Muscle of leg (tissue), 11 donors: Measurements from ENCODE around the gene PRSS36. TPM values are rescaled to one million over a fixed set of nuclear protein-coding genes. Genes with fewer than 3 reads are reported as not detected.
"Not testable (repeated sequence)": the region's sequence is repeated elsewhere in the genome, so short reads cannot be mapped to it uniquely, and the experiment has no call there.

Experiments used
- DNase-seq: peaks from one replicate; pipeline ENCODE4 v3.0.0; 2013
- H3K27ac ChIP-seq: one replicate; pipeline ENCODE4 v1.5.1; 2013; ENCODE audit warnings: mild to moderate bottlenecking, low read length, control low read depth
- H3K27me3 ChIP-seq: one replicate; pipeline ENCODE4 v1.6.1; 2013; ENCODE audit warnings: low read length; ENCODE audit not compliant: control insufficient read depth, insufficient read depth
- H3K36me3 ChIP-seq: one replicate; pipeline ENCODE4 v1.6.1; 2013; ENCODE audit warnings: low read length; ENCODE audit not compliant: control insufficient read depth, insufficient read depth
- H3K4me1 ChIP-seq: one replicate; pipeline ENCODE4 v1.6.1; 2013; ENCODE audit warnings: low read length; ENCODE audit not compliant: control insufficient read depth, insufficient read depth
- H3K4me3 ChIP-seq: one replicate; pipeline ENCODE4 v1.5.1; 2013; ENCODE audit warnings: low read length, control low read depth
- H3K9me3 ChIP-seq: replicated peaks from 2 replicates; pipeline ENCODE4 v1.6.1; 2013; ENCODE audit warnings: low read depth, low read length; ENCODE audit not compliant: control insufficient read depth
- WGBS: methylation state at CpG from one replicate; pipeline ENCODE4 v1.1.5; 2013; ENCODE audit warnings: missing lambda C conversion rate; ENCODE audit not compliant: insufficient coverage; 5-methylcytosine and 5-hydroxymethylcytosine counted together
- polyA plus RNA-seq, 8 donors: library from polyadenylated mRNA; unstranded; fragments of 120-200 nt; gene quantifications; one replicate each; pipeline versions ENCODE4 v1.2.1 to v1.2.3, GENCODE V29; 2013; ENCODE audit warnings: inconsistent platforms in 1 of 8, low replicate concordance in 1 of 8; ENCODE audit not compliant: insufficient read length in 8 of 8, insufficient read depth in 1 of 8
- total RNA-seq: library from RNA; stranded (reverse); fragments of 120-200 nt; gene quantifications from one replicate; pipeline ENCODE4 v1.2.4, GENCODE V29; 2013

Gene PRSS36
- total and polyA plus RNA-seq, 9 donors, result 0.55 to 2.6 (median 1.7) TPM

DNA sequence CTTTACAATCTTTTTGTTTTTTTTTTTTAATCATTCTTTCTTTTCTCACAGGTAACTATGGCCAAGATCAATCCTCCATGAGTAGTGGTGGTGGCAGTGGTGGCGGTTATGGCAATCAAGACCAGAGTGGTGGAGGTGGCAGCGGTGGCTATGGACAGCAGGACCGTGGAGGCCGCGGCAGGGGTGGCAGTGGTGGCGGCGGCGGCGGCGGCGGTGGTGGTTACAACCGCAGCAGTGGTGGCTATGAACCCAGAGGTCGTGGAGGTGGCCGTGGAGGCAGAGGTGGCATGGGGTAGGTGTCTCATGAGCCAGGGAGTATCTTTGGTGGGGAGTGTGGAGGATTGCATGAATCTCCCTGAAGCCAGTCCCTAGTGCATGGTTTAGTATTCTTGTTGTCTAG is 35.0 kb upstream of the PRSS36 start:
- peaks cover 25% of the 10 kb centered on the region for H3K4me1 ChIP-seq

DNA sequence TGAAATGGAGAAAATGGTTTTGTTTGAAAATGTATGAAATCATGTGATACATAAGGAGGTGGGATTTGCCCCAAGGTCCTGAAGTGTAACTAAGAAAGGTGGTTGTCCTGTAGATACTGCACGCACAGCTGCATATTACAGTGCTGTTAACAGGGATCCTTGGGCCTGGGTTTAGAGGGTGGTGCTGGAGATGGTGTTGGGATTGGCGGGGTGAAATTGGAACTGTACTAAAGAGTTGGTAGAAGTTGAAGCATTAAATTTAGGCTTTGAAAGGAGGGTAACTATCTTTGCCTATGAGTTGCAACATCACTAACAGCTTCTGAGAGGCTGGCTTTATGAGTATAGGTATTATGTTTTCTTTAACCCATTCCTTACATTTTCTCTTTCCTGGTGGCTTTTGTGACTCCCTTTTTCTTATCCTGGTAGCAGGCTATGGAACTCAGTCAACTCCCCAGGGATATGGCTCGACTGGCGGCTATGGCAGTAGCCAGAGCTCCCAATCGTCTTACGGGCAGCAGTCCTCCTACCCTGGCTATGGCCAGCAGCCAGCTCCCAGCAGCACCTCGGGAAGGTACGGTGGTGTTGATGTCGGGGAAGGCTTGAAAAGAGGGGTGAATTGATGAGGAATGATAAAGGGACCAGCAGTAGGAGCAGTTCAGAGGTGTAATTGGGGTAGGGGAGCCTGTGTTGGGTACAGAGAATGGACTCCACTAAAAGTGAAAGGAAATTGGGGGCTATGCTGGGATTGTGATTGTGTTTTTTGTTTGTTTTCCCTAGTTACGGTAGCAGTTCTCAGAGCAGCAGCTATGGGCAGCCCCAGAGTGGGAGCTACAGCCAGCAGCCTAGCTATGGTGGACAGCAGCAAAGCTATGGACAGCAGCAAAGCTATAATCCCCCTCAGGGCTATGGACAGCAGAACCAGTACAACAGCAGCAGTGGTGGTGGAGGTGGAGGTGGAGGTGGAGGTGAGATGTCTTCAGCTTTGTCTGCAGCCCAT is 33.9 kb upstream of the PRSS36 start:
- Histone ChIP-seq H3K27me3 (no peaks in the 10 kb centered on the region), H3K4me1 (peaks cover 29% of the 10 kb centered on the region), H3K36me3 (peaks cover 66% of the 10 kb centered on the region), H3K4me3 (no peak overlapping the region), H3K27ac (no peak overlapping the region), H3K9me3 (no peaks in the 10 kb centered on the region)
- no peak for DNase-seq
- WGBS, result 60% methylated on average over 3 of the region's 10 CpGs

More for the DNA sequence above, 35.0 kb upstream of the PRSS36 start:
- no peak overlapping the region for H3K27ac ChIP-seq
- H3K36me3 ChIP-seq, result peaks cover 77% of the 10 kb centered on the region
- no peak overlapping the region for H3K4me3 ChIP-seq
- no peaks in the 10 kb centered on the region for H3K9me3 ChIP-seq
- no peak for DNase-seq
- H3K27me3 ChIP-seq, result no peaks in the 10 kb centered on the region
- 92% methylated on average over 14 of the region's 14 CpGs for WGBS

DNA sequence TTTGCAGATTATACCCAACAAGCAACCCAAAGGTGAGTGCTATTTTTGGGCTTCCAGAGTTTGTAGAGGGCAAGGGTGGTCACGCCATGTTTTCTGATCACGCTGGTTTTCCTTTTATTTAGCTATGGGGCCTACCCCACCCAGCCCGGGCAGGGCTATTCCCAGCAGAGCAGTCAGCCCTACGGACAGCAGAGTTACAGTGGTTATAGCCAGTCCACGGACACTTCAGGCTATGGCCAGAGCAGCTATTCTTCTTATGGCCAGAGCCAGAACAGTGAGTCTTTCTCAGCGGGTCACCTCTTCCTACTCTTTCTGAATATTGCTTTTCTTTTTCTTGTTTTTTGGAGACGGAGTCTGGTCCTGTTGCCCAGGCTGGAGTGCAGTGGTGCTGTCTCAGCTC is 32.5 kb upstream of the PRSS36 start:
- DNase-seq, result no peak
- Histone ChIP-seq H3K36me3 (peaks cover 55% of the 10 kb centered on the region), H3K4me3 (peak overlapping the region; percentile 97), H3K27ac (no peak overlapping the region), H3K9me3 (no peaks in the 10 kb centered on the region), H3K4me1 (peaks cover 29% of the 10 kb centered on the region), H3K27me3 (no peaks in the 10 kb centered on the region)
- WGBS, result 14% methylated on average over 5 of the region's 7 CpGs

DNA sequence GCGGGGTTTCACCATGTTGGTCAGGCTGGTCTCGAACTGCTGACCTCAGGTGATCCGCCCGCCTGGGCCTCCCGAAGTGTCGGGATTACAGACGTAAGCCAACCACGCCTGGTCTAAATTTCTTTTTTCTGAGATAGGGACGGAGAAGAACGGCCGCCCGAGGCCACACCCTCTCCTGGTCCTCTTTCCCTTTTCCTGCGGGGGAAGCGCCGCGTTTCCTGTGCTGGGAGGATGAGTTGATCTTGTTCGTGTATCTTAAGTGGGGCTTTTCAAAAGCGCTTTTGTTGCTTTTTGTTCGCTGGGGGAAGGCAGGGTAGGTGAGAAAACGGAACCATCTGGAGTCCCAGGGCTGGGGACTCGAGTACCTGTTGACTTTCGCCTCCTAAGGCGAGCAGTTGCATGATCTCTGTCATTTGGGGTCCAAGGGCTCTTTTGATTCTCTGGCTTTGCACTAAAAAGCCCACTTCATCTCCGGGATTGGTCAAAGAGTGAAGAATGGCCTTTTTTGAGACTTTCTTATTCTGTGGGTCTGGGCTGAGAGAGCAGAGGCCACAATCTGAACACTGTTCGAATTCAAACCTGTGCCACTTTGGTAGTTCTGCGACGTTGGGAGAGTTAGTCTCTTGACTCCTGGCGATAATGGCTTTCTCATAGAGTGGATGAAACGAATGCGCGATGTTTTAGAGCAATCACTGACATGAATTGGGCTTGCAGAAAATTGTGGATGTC is 31.4 kb upstream of the PRSS36 start:
- Histone ChIP-seq H3K27ac (peak overlapping the region; percentile 98), H3K4me3 (peak overlapping the region; percentile 97), H3K4me1 (peaks cover 29% of the 10 kb centered on the region), H3K9me3 (no peaks in the 10 kb centered on the region), H3K36me3 (peaks cover 43% of the 10 kb centered on the region), H3K27me3 (no peaks in the 10 kb centered on the region)
- WGBS, result 1% methylated on average over 14 of the region's 31 CpGs
- DNase-seq, result peak; percentile 60

DNA sequence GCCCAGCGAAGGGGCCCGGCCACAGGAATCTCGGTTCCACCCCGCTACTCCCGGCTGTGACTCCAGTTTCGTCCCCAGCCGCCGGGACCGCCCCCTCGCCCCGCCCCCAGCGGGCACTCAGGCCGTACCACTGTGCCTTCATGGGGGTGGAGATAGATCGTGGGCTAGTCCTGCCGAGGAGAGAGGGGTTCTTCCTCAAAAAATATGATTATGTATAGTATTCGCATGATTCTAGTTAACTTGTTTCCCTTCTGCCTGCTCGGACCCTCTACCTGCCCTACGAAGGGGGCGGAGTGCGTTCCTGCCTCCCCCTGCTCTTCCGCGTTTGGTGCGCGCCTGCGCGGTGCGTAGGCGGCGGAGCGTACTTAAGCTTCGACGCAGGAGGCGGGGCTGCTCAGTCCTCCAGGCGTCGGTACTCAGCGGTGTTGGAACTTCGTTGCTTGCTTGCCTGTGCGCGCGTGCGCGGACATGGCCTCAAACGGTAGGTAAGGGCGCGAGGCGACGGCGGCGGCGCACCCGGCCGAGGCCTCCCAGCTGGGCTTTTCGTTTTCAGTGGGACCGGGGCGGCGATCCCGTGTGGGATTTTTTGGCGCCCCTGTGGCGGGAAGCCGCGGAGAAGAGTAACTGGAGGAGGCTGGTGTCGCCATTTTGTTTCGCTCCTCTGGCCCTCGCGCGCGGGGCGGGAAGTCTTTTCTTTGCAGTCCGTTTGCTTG is 30.0 kb upstream of the PRSS36 start, which contains the start of gene FUS:
Gene FUS (plus strand): TSS at position 393 of the 713 bp plus-strand sequence. CDS start 76 bp downstream, at position 469.
- DNase-seq, result peak; percentile 96
- no peaks in the 10 kb centered on the region for H3K9me3 ChIP-seq
- H3K27ac ChIP-seq, result peak within 1 kb of the TSS; percentile 98
- H3K27me3 ChIP-seq, result no peaks in the 10 kb centered on the region
- H3K4me3 ChIP-seq, result peak within 1 kb of the TSS; percentile 97
- peaks cover 30% of the 10 kb centered on the region for H3K36me3 ChIP-seq
- 0% methylated on average over 55 of the region's 69 CpGs for WGBS
- peaks cover 29% of the 10 kb centered on the region for H3K4me1 ChIP-seq

DNA sequence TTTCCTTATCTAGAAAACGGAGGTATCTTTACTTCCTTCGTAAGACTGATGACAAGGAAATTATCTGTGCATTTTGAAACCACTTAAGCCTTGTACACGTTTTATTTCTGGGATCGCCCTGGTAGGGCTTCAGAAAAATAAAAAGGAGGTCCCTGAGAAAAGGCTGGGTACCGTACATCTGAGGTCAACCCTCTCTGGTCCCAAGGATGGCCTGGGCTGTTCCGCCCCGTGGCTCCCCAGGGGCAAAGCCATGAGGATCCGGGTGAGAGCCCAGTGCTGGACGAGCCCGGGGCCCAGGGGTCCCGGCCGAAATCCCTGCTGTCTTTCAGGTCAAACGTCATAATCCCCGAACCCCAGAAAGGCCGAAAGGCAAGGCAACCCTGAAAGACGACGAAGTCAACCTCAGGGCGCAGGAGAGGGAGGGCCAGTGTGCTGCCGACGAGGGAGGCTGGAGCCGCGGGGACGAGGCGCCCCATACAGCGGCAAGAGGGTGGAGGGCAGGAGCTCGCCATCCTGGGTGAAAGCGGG is 29.4 kb upstream of the PRSS36 start:
- H3K4me1 ChIP-seq, result peaks cover 29% of the 10 kb centered on the region
- peak overlapping the region; percentile 97 for H3K4me3 ChIP-seq
- no peak for DNase-seq
- WGBS, result 4% methylated on average over 27 of the region's 27 CpGs
- no peaks in the 10 kb centered on the region for H3K27me3 ChIP-seq
- H3K27ac ChIP-seq, result peak overlapping the region; percentile 98
- no peaks in the 10 kb centered on the region for H3K9me3 ChIP-seq
- peaks cover 25% of the 10 kb centered on the region for H3K36me3 ChIP-seq

DNA sequence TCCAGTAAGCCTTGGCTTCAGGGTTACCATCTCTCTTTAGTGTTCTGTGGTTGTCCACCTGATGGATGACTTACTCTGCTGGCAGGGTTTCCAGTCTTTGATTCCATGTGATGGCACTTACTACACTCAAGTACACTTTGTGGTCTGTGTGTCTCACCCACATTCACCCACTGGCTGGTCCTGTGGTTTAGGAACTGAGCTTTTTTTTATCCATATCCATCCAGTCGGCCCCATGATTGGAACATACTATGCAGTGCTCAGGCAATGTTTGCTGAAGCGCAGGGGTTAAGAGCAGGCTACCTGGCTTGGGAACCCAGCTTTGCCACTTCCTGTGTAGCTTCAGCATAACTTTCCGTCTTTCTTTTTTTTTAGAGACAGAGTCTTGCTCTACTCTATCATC is 27.3 kb upstream of the PRSS36 start:
- WGBS, result 61% methylated on average over 2 of the region's 3 CpGs
- no peak overlapping the region for H3K4me3 ChIP-seq

DNA sequence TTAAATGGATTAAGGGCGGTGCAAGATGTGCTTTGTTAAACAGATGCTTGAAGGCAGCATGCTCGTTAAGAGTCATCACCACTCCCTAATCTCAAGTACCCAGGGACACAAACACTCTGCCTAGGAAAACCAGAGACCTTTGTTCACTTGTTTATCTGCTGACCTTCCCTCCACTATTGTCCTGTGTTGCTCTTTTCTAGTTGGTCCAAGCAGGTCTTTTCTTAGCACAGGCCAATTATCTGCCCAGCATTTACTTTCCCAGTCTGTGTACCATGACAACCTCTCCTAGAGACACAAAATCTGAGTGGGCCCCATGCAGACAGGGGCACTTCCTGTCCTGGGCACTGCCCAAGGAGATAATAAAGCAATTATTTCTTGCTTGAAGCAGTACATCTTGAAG is 20.2 kb upstream of the PRSS36 start:
- H3K4me1 ChIP-seq, H3K36me3 ChIP-seq, H3K27me3 ChIP-seq, H3K9me3 ChIP-seq, H3K27ac ChIP-seq, H3K4me3 ChIP-seq, DNase-seq: not testable (repeated sequence)
- no CpG with 5 or more reads among the region's 2 CpGs for WGBS

More for the DNA sequence above, 27.3 kb upstream of the PRSS36 start:
- Histone ChIP-seq H3K9me3 (no peaks in the 10 kb centered on the region), H3K4me1 (peaks cover 13% of the 10 kb centered on the region), H3K27ac (no peak overlapping the region), H3K27me3 (no peaks in the 10 kb centered on the region), H3K36me3 (peaks cover 5% of the 10 kb centered on the region)
- no peak for DNase-seq

DNA sequence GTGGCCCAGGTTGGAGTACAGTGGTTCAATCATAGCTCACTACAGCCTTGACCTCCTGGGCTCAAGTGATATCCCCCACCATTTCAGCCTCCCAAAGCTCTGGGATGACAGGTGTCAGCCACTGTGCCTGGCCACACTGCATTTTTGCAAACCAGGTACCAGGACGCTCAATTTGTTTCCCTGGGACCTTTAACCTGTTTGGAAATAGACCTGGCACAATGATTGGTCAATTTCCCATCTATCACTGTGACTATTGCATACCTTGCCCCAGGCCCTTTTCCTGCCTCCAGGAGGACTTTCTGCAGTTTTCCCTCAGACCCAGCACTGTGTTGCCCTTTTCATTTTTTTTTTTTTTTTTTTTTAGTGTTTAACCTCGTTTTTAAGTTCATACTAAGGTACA is 19.0 kb upstream of the PRSS36 start:
- no peak for DNase-seq
- Histone ChIP-seq H3K4me1 (no peaks in the 10 kb centered on the region), H3K36me3 (no peaks in the 10 kb centered on the region), H3K9me3 (no peaks in the 10 kb centered on the region), H3K4me3 (no peak overlapping the region), H3K27me3 (no peaks in the 10 kb centered on the region), H3K27ac (no peak overlapping the region)
- WGBS, result 75% methylated on average over 1 of the region's 2 CpGs
